GM12864 (cell line): ENCODE data around the gene GLYR1.

Experiments
- DNase-seq: peaks from one replicate; pipeline ENCODE4 v3.0.0-alpha.2; 2011; ENCODE audit warnings: low read depth
- H3K4me3 ChIP-seq: 2 replicates; pipeline ENCODE4 v1.5.1; 2011; ENCODE audit warnings: mild to moderate bottlenecking, low read depth, low read length, control low read depth
- TF ChIP-seq, protein P1 (sequence below): IDR thresholded peaks from 2 replicates; pipeline ENCODE4 v1.5.1; 2011; ENCODE audit warnings: low read depth, mild to moderate bottlenecking, moderate library complexity, low read length, control low read depth, inconsistent platforms; ENCODE audit errors: missing control alignments

Gene GLYR1

GRCh38 chr16:4783251-4783950, 63.7 kb downstream of the GLYR1 start:
- DNase-seq: no peak
- no peak overlapping the region for H3K4me3 ChIP-seq
- TF ChIP-seq, protein P1, sequence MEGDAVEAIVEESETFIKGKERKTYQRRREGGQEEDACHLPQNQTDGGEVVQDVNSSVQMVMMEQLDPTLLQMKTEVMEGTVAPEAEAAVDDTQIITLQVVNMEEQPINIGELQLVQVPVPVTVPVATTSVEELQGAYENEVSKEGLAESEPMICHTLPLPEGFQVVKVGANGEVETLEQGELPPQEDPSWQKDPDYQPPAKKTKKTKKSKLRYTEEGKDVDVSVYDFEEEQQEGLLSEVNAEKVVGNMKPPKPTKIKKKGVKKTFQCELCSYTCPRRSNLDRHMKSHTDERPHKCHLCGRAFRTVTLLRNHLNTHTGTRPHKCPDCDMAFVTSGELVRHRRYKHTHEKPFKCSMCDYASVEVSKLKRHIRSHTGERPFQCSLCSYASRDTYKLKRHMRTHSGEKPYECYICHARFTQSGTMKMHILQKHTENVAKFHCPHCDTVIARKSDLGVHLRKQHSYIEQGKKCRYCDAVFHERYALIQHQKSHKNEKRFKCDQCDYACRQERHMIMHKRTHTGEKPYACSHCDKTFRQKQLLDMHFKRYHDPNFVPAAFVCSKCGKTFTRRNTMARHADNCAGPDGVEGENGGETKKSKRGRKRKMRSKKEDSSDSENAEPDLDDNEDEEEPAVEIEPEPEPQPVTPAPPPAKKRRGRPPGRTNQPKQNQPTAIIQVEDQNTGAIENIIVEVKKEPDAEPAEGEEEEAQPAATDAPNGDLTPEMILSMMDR: no peak

GRCh38 chr16:4780235-4780634, 66.9 kb downstream of the GLYR1 start:
- DNase-seq: no peak
- no peak overlapping the region for H3K4me3 ChIP-seq
- TF ChIP-seq, protein P1: no peak

- no peak overlapping the region for H3K4me3 ChIP-seq
- no peak for DNase-seq
- TF ChIP-seq, protein P1: no peak
Observed at GRCh38 chr16:4778050-4778392, 69.1 kb downstream of the GLYR1 start.

GRCh38 chr16:4777339-4778049, 69.6 kb downstream of the GLYR1 start:
- TF ChIP-seq, protein P1: no peak
- no peak for DNase-seq
- no peak overlapping the region for H3K4me3 ChIP-seq

DNA sequence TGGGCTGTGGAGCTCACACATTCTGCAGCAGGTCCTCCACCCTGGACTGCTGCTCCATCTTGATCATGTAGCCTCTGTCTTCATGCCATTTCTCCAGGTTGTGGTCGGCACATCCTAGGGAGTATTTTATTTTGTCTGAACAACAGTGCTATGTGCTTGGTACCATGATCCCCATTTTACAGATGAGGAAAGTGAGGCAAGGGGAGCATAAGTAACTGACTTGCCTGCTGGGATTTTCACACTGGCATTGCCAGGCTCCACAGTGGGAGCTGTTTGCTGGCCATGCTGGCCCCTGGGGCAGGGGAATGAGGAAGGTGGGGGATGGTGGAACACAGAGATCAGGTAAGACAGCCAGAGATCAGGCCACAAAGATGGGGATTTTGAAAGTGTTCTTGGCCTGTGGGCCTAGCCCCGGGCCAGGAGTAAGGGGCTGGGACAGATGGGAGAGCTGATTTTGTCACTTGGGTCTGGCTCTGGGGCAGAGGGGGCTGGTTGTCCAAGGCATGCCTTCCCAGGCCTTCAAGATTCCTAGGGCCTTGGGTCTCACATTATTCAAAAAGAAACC, 70.9 kb downstream of the GLYR1 start:
- TF ChIP-seq, protein P1: no peak
- DNase-seq: no peak

DNA sequence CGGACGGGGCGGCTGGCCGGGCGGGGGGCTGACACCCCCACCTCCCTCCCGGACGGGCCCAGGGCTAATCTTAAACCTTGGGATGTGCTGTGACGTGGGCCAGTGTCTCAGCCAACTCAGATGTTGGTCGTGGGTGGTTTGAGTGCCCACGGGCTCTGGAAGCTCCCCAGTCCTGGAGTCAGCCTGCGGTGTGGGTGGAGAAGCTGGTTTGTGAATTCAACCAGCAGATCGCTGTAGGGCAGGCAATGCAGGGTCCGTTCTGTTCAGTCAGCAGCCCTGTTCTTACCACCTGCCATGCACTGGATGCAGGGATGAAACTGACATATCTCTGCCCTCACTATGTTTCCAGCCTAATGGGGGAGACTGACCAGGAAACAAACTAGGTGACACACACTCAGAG, 72.1 kb downstream of the GLYR1 start:
- DNase-seq: no peak
- TF ChIP-seq, protein P1: no peak
- no peak overlapping the region for H3K4me3 ChIP-seq

More for the DNA sequence above, 70.9 kb downstream of the GLYR1 start:
- H3K4me3 ChIP-seq: no peak overlapping the region
